Measurements from ENCODE around the gene DDB1.
A peak's percentile ranks its signal among the peaks of the same experiment; 100 is the strongest.

The DDB1 gene

GRCh38 chr11:61294717-61295595 is 37.9 kb downstream of the DDB1 start, which contains the start of gene VWCE:
TSS of gene VWCE (minus strand) at chr11:61295316. CDS start at chr11:61295037, 279 bp downstream.
- no peak for DNase-seq (ENCODE audit: low read depth in 1 of 2, low spot score in 1 of 2)
- no peak for TF ChIP-seq JUND (IDR thresholded peaks at IDR 0.05; ENCODE audit: low read depth)
- in situ Hi-C loops (cut with HindIII; ENCODE audit: low pct_unique_long_range_greater_than_20kb, low sequenced_read_pairs), result no loop called here

- in situ Hi-C loops (cut with HindIII; ENCODE audit: low pct_unique_long_range_greater_than_20kb, low sequenced_read_pairs), result no loop called here
- no peak for DNase-seq (ENCODE audit: low read depth in 1 of 2, low spot score in 1 of 2)
- no peak for TF ChIP-seq JUND (IDR thresholded peaks at IDR 0.05; ENCODE audit: low read depth)
Observed at GRCh38 chr11:61293867-61294716, 38.8 kb downstream of the DDB1 start.

- no peak for DNase-seq (ENCODE audit: low read depth in 1 of 2, low spot score in 1 of 2)
- in situ Hi-C loops (cut with HindIII; ENCODE audit: low pct_unique_long_range_greater_than_20kb, low sequenced_read_pairs), result no loop called here
- TF ChIP-seq JUND (IDR thresholded peaks at IDR 0.05; ENCODE audit: low read depth), result no peak
Observed at GRCh38 chr11:61292356-61292755, 40.5 kb downstream of the DDB1 start.

GRCh38 chr11:61290905-61291690 is 41.8 kb downstream of the DDB1 start:
- in situ Hi-C loops (cut with HindIII; ENCODE audit: low pct_unique_long_range_greater_than_20kb, low sequenced_read_pairs), result no loop called here
- no peak for TF ChIP-seq JUND (IDR thresholded peaks at IDR 0.05; ENCODE audit: low read depth)
- DNase-seq (ENCODE audit: low read depth in 1 of 2, low spot score in 1 of 2), result no peak

GRCh38 chr11:61287338-61287977 is 45.4 kb downstream of the DDB1 start:
- no peak for TF ChIP-seq JUND (IDR thresholded peaks at IDR 0.05; ENCODE audit: low read depth)
- DNase-seq (ENCODE audit: low read depth in 1 of 2, low spot score in 1 of 2), result no peak
- in situ Hi-C loops (cut with HindIII; ENCODE audit: low pct_unique_long_range_greater_than_20kb, low sequenced_read_pairs), result no loop called here

GRCh38 chr11:61283613-61284012 is 49.3 kb downstream of the DDB1 start:
- TF ChIP-seq JUND (IDR thresholded peaks at IDR 0.05; ENCODE audit: low read depth), result no peak
- peak in 1 of 2 experiments; percentile 24 for DNase-seq (ENCODE audit: low read depth in 1 of 2, low spot score in 1 of 2)
- in situ Hi-C loops (cut with HindIII; ENCODE audit: low pct_unique_long_range_greater_than_20kb, low sequenced_read_pairs), result no loop called here

GRCh38 chr11:61281581-61282250 is 51.2 kb downstream of the DDB1 start:
- in situ Hi-C loops (cut with HindIII; ENCODE audit: low pct_unique_long_range_greater_than_20kb, low sequenced_read_pairs), result no loop called here
- TF ChIP-seq JUND (IDR thresholded peaks at IDR 0.05; ENCODE audit: low read depth), result no peak
- DNase-seq (ENCODE audit: low read depth in 1 of 2, low spot score in 1 of 2), result peak; percentile 66 to 79

GRCh38 chr11:61280883-61281580 is 51.9 kb downstream of the DDB1 start:
- in situ Hi-C loops (cut with HindIII; ENCODE audit: low pct_unique_long_range_greater_than_20kb, low sequenced_read_pairs), result no loop called here
- no peak for DNase-seq (ENCODE audit: low read depth in 1 of 2, low spot score in 1 of 2)

GRCh38 chr11:61279934-61280659 is 52.8 kb downstream of the DDB1 start:
- DNase-seq (ENCODE audit: low read depth in 1 of 2, low spot score in 1 of 2), result no peak

More at GRCh38 chr11:61280883-61281580, 51.9 kb downstream of the DDB1 start:
- no peak for TF ChIP-seq JUND (IDR thresholded peaks at IDR 0.05; ENCODE audit: low read depth)

GRCh38 chr11:61278001-61278470 is 54.9 kb downstream of the DDB1 start:
- DNase-seq (ENCODE audit: low read depth in 1 of 2, low spot score in 1 of 2), result no peak
- TF ChIP-seq JUND (IDR thresholded peaks at IDR 0.05; ENCODE audit: low read depth), result no peak
- in situ Hi-C loops (cut with HindIII; ENCODE audit: low pct_unique_long_range_greater_than_20kb, low sequenced_read_pairs), result no loop called here

More at GRCh38 chr11:61279934-61280659, 52.8 kb downstream of the DDB1 start:
- in situ Hi-C loops (cut with HindIII; ENCODE audit: low pct_unique_long_range_greater_than_20kb, low sequenced_read_pairs), result no loop called here
- no peak for TF ChIP-seq JUND (IDR thresholded peaks at IDR 0.05; ENCODE audit: low read depth)
